HG03196 (cell line): ENCODE measurements around the gene ALPL.

Experiments
- ATAC-seq: cut with Tn5 transposase; IDR thresholded peaks from one replicate; pipeline ENCODE4 v1.9.1; 2021; ENCODE audit not compliant: unreplicated experiment

The ALPL gene

DNA sequence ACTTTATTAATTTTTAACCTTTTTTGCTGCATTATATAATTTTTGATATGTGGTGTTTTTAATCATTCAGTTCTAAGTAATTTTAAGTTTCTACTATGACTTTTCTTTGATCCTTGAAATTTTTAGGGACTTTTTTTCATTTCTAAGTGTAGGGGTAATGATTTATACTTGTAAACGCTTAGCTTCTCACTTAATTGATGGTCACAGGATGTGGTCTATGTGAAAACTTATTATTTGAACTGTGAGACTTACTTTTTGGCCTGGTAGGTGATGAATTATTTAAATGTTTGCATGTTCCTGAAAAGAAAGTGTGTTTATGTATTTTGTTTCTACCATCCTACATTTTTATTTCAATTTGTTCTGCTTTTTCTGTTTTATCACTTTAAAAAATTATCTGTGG, 17.2 kb downstream of the ALPL start:
- ATAC-seq, result no peak

DNA sequence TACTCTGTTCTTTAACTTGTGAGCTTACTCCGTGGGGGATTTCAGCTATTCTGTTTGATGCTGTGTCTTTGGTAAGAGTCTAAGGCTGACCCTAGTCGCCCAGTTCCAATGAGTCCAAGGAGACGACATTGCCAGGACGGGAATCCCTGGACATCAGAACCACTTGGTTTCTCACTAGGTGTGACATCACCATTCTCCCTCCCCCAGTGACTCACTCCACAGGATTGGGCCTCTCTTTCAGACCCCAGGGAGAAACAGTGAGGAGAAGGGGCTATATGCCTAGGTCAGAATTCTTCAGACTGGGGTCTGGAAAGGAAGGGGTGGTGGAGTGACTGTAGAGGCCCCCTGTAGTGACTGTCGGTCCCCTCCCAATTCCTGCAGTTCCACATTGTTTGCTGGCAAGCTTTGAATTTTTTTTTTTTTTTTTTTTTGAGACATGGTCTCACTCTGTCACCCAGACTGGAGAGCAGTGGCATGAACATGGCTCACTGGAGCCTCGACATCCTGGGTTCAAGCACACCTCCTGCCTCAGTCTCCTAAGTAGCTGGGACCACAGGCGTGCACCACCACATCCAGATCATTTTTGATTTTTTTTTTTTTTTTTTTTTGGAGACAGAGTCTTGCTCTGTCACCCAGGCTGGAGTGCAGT, 21.3 kb downstream of the ALPL start:
- ATAC-seq, result no peak

GRCh38 chr1:21531241-21531640, 22.0 kb downstream of the ALPL start:
- ATAC-seq, result no peak

GRCh38 chr1:21532496-21532895, 23.3 kb downstream of the ALPL start:
- no peak for ATAC-seq

GRCh38 chr1:21532992-21533534, 23.8 kb downstream of the ALPL start:
- no peak for ATAC-seq

DNA sequence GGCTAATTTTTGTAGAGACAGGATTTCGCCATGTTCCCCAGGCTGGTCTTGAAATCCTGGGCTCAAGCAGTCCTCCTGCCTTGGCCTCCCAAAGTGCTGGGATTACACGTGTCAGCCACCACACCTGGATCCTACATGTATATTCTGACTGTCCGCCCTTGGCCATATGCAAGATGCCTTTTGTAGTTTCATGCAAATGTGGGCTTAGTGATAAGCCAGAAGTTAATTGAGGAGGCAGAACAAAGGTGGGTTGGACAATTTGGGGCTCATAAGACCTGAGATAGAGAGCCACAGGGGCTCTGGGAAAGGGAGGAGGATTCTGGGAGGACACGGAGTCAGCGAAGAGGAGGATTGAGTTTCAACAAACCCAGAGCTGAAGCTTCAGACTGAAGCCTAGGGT, 24.9 kb downstream of the ALPL start:
- ATAC-seq, result no peak

DNA sequence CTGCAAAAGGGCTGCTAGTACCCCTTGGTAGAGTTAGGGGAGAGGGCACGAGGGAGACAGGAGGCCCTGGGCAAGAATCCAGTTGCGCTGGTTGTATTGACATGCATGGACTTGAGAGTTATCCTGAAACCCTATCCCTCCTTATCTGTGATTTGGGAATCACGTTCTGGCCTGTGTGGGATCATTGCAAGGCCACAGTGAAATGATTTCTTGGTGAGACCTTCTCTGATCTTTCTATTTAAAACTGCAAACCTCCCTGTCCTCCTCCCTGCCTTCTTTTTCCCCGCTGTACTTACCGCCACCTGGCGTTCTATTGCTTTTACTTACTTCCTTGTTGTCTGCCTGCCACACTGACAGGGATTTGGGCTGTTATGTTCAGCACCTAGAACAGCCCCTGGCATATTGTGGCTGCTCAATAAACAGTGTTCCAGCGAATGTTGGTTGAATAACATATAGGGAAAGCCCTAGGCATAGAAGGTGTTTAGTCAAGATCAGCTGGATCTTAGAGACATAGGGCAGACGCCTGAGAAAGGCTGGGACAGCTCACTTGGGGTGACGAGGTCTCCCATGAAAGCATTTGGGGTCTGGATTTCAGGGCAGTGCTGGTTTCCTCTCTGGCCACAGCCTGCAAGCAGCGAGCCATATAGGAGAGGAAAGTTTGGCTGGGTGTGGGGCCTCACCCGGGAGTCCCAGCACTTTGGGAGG, 25.6 kb downstream of the ALPL start:
- no peak for ATAC-seq

GRCh38 chr1:21536218-21536617, 27.0 kb downstream of the ALPL start:
- no peak for ATAC-seq

DNA sequence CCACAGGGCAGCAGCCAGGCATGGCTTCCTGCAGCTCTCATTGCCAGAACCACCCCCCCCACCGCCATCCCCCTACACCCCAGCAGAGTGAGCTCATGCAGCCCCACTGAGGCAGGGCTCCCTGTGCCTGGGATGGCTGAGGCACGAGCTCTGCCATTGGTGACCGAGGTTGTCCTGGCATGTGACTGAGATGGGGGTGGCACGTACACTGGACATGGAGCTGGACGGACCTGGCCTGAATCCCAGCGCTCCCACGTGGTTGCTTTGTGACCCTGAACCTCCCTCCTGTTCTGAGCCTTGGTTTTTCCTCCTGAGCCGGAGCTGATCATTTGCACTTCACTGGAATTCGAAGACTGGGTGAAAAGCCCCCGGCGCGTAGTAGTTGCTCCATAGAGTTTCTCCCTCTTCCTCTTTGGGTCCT, 28.3 kb downstream of the ALPL start:
- no peak for ATAC-seq

GRCh38 chr1:21537932-21538630, 28.9 kb downstream of the ALPL start:
- no peak for ATAC-seq

GRCh38 chr1:21539933-21540332, 30.7 kb downstream of the ALPL start:
- ATAC-seq, result no peak

DNA sequence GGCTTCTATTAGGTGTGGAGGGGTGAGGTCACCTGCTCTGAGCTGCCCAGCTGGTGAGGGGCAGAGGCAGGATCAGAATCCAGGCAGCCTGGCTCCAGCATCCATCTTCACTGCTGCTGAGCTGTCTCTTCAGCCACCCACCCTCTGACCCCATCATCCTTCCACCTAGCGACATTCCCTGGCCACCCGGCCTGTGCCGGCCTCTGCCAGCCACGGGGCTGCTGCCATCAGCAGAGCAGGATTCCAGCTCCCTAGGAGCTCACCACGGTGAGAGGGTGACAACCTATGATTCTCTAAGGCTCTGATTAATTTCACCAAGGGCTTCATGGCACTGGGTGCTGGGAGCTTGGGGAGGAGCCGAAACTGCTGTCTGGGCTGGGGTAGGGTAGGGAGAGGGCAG, 32.1 kb downstream of the ALPL start:
- no peak for ATAC-seq

DNA sequence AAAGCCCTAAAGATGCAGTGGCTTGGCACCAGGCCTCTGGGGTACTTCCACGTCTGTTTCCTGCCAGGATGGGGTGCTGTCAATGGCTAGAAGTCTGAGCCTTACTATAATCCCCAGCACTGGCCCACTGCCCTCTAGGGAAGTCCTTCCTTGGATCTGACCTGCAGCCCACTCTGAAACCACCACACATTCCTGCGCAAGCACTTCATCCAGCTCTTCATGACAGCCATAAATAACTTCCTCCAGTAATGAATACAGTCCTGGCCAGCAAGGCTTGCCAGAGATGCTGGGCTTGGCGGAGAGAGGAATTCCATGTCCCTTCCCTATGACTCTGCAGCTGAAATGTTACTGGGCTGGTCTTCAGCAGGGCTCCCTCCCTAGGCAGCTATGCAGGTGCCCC, 32.6 kb downstream of the ALPL start:
- ATAC-seq, result no peak

- ATAC-seq, result no peak
Observed at GRCh38 chr1:21543598-21543997, 34.4 kb downstream of the ALPL start.

DNA sequence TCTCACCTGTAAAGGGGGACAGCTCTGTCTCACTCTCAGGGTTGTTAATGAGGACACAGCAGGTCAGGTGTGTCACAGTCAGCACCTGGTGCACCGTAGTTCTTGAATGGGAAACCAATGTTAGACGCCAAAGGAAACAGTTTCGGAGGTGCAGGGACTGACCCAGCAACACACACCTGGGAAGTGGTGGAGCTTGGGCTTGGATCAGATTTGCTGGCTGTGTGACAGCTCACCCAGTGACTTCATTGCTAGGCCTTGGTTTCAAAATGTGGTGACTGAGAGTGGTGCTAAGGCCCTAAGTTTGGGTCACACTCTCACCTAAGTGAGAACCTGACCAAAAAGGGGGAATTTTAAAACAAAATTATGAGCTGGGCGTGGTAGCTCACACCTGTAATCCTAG, 34.9 kb downstream of the ALPL start:
- no peak for ATAC-seq

DNA sequence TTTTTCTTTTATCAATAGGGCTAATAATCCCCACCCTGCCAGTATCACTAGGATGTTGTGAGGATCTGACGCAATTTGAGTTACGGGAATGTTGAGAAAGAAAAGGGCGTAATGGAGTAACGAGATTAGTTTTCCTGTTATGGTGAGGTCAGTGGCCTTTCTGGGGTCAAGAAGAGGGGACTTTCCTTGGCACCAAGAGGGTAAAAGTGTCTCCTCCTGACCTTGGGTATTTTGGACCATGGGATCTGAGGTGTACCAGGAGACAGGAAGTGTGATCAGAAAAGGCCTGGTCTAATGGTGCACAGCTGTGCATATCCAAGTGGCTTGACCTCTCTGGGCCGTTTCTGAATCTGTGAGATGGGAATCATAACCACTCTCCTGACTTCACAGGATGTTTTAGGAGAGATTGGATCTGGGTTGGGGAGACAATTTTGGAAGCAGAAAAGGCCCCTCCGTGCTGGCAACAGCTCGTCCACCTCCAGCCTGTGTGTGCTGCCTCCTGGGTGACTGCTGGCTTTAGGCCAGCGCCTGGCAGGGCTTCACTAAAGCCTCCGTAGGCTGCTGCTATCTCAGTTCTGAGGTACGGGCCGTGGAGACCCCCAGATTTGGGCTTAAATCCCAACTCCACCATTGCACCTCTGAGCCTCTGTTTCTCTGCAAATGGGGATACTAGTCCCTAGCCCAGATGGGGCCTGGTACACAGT, 37.1 kb downstream of the ALPL start:
- ATAC-seq, result no peak

GRCh38 chr1:21547876-21548275, 38.7 kb downstream of the ALPL start:
- ATAC-seq, result no peak

- ATAC-seq, result no peak
Observed at GRCh38 chr1:21550097-21550496, 40.9 kb downstream of the ALPL start.

DNA sequence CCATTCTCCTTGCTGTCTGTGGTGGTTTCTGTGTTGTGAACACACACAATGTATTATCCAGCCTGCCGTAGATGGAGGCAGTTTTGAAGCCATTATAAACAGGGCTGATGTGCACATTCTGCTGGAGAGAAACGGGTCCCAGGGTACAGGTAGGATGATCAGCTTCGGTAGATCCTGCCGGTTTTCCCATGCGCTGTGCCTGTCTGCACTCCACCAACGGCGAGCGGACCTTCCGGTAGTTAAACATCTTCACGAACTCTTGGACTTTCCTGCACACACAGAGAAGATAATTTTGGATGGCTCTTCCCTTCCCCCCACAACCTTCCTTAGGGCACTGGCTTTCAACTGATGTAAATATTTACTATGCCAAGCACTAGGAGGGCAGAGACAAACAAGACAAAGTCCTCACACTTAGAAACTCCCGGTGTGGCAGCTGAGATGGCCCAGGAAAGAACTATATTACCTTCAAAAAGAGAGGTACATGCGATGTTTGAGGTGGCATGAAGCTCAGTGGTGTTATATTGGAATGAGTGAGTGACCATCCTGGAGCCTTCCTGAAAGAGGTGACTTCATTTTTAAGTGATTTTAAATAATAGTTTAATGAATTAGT, 41.7 kb downstream of the ALPL start:
- no peak for ATAC-seq

GRCh38 chr1:21552715-21553114, 43.5 kb downstream of the ALPL start:
- no peak for ATAC-seq
